Chondrocyte (in vitro differentiated cells): ENCODE measurements around the gene ATP2B2. TPM values are rescaled to one million over a fixed set of nuclear protein-coding genes. Genes with fewer than 3 reads are reported as not detected.
A peak's percentile ranks its signal among the peaks of the same experiment; 100 is the strongest.

ENCODE experiments used
- DNase-seq: peaks from one replicate; pipeline ENCODE4 v3.0.0; 2021; ENCODE audit warnings: mixed read lengths, low spot score
- H3K27ac Mint-ChIP-seq: one replicate; pipeline ENCODE4 v1.8.0; 2021; ENCODE audit warnings: mild to moderate bottlenecking, moderate library complexity, mixed read lengths; ENCODE audit not compliant: unreplicated experiment
- H3K27me3 Mint-ChIP-seq: 2 replicates; pipeline ENCODE4 v1.8.0; 2021; ENCODE audit warnings: low read depth, mixed read lengths
- H3K36me3 Mint-ChIP-seq: 2 replicates; pipeline ENCODE4 v1.8.0; 2021; ENCODE audit warnings: low read depth, mixed read lengths
- H3K4me1 Mint-ChIP-seq: 2 replicates; pipeline ENCODE4 v1.8.0; 2021; ENCODE audit warnings: low read depth, mild to moderate bottlenecking, mixed read lengths
- H3K4me3 Mint-ChIP-seq: one replicate; pipeline ENCODE4 v1.8.0; 2021; ENCODE audit warnings: mild to moderate bottlenecking, moderate library complexity, mixed read lengths; ENCODE audit not compliant: unreplicated experiment
- H3K9me3 Mint-ChIP-seq: 2 replicates; pipeline ENCODE4 v1.8.0; 2021; ENCODE audit warnings: low read depth, mixed read lengths
- total RNA-seq: library from RNA; stranded (reverse); gene quantifications from 3 replicates; pipeline ENCODE4 v1.2.1, GENCODE V29; 2021
- TF ChIP-seq, protein P1 (sequence below): fragments of 200-600 bp; sonication (generic); IDR thresholded peaks from 2 replicates; pipeline ENCODE4 v1.5.0; 2021; ENCODE audit warnings: antibody characterized with exemption, mild to moderate bottlenecking, moderate library complexity

The ATP2B2 gene
- total RNA-seq, 1 donor from 2014 or later, result 0.25 TPM

DNA sequence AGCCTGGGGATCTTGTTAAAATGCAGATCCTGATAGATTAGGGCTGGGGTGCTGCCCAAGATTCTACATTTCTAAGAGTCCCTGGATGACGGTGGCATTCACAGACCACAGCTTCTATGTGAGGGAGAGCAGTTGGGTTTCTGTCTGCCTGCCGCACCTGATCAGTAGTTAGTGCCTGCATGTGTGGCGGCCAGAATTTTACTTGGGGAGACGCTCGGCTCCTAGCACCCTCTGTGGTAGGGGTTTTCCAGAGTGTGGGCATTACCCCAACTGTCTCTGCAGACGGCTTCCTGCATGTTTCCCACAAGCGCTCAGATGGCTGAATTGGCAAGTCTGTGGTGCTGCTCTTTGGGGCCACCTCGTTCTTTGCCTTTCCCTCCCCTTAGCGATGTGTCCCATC lies 220.9 kb downstream of the ATP2B2 start:
- Mint-ChIP-seq H3K9me3 (no peaks in the 10 kb centered on the region), H3K36me3 (peaks cover 15% of the 10 kb centered on the region), H3K4me1 (peaks cover 24% of the 10 kb centered on the region), H3K27ac (no peak overlapping the region), H3K4me3 (no peak overlapping the region), H3K27me3 (no peaks in the 10 kb centered on the region)
- DNase-seq, result no peak
- TF ChIP-seq, protein P1, sequence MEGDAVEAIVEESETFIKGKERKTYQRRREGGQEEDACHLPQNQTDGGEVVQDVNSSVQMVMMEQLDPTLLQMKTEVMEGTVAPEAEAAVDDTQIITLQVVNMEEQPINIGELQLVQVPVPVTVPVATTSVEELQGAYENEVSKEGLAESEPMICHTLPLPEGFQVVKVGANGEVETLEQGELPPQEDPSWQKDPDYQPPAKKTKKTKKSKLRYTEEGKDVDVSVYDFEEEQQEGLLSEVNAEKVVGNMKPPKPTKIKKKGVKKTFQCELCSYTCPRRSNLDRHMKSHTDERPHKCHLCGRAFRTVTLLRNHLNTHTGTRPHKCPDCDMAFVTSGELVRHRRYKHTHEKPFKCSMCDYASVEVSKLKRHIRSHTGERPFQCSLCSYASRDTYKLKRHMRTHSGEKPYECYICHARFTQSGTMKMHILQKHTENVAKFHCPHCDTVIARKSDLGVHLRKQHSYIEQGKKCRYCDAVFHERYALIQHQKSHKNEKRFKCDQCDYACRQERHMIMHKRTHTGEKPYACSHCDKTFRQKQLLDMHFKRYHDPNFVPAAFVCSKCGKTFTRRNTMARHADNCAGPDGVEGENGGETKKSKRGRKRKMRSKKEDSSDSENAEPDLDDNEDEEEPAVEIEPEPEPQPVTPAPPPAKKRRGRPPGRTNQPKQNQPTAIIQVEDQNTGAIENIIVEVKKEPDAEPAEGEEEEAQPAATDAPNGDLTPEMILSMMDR, result no peak

DNA sequence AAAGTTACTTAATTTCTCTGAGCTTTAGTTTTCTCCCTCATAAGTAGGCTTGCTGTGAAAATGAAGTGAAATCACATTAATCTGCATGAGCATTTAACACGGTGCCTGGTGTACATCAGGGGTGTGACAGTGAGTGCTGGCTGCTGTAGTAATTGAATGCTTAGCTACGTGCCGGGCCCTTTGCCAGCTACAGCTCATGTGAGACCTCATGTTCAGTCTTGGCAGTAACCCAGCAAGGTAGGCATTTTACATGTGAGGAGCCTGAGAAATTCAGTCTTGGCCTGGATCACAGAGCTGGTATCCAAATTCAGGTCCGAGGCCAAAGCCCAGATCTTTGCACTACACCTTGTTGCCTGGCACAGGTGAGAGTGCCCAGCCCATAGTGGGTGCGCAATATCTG lies 221.7 kb downstream of the ATP2B2 start:
- DNase-seq, result no peak
- Mint-ChIP-seq H3K36me3 (peaks cover 19% of the 10 kb centered on the region), H3K27ac (no peak overlapping the region), H3K9me3 (no peaks in the 10 kb centered on the region), H3K27me3 (no peaks in the 10 kb centered on the region), H3K4me3 (no peak overlapping the region), H3K4me1 (peaks cover 29% of the 10 kb centered on the region)
- TF ChIP-seq, protein P1, result no peak

- TF ChIP-seq, protein P1, result no peak
- Mint-ChIP-seq H3K9me3 (no peaks in the 10 kb centered on the region), H3K27ac (peak overlapping the region; percentile 85), H3K36me3 (peaks cover 21% of the 10 kb centered on the region), H3K4me3 (no peak overlapping the region), H3K27me3 (no peaks in the 10 kb centered on the region), H3K4me1 (peaks cover 24% of the 10 kb centered on the region)
- no peak for DNase-seq
Observed at GRCh38 chr3:10281951-10282350, 223.4 kb downstream of the ATP2B2 start.

- Mint-ChIP-seq H3K36me3 (peaks cover 20% of the 10 kb centered on the region), H3K27me3 (no peaks in the 10 kb centered on the region), H3K9me3 (no peaks in the 10 kb centered on the region), H3K27ac (no peak overlapping the region), H3K4me3 (no peak overlapping the region), H3K4me1 (peaks cover 17% of the 10 kb centered on the region)
- TF ChIP-seq, protein P1, result no peak
- no peak for DNase-seq
Observed at GRCh38 chr3:10280571-10280970, 224.8 kb downstream of the ATP2B2 start.

DNA sequence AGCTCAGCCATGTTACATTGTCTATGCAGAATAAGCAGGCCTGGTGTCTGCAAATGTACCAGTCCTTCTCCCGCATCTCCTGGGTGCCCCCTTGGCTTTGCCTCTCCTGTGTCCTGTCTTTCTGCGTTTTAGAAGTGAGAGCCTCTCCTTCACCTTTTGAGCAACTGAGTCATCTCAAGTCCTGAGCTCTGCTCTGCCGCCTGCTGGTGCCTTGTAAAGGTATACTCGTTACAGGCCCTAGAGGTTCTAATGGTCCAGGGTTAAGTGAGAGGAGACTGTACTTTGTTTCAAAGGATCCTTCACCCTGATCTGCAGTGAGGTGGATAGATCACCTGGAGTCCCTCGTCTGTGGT lies 225.2 kb downstream of the ATP2B2 start:
- TF ChIP-seq, protein P1, result no peak
- Mint-ChIP-seq H3K36me3 (peaks cover 20% of the 10 kb centered on the region), H3K9me3 (no peaks in the 10 kb centered on the region)

More for the DNA sequence above, 225.2 kb downstream of the ATP2B2 start:
- DNase-seq, result no peak
- H3K4me1 Mint-ChIP-seq, result peaks cover 17% of the 10 kb centered on the region
- no peak overlapping the region for H3K4me3 Mint-ChIP-seq
- H3K27ac Mint-ChIP-seq, result no peak overlapping the region
- no peaks in the 10 kb centered on the region for H3K27me3 Mint-ChIP-seq
